CD4-positive, alpha-beta T cell treated with Interleukin-6 at 100 ng/mL for 8 hours (primary cell): ENCODE data around the gene ZP4.

Source experiments
- DNase-seq: peaks from one replicate; pipeline ENCODE4 v3.0.0-alpha.2; 2020; ENCODE audit warnings: mixed read lengths, low spot score

ZP4 gene

GRCh38 chr1:237890822-237891221 is at the start of gene ZP4:
Gene ZP4 (minus strand): TSS chr1:237890922. CDS start chr1:237890635, 287 bp downstream.
- no peak for DNase-seq

- DNase-seq: no peak
These were observed 47.8 kb upstream of the ZP4 start for GRCh38 chr1:237938553-237938952.

GRCh38 chr1:237938068-237938467 is 47.3 kb upstream of the ZP4 start:
- no peak for DNase-seq

GRCh38 chr1:237932816-237933215 is 42.1 kb upstream of the ZP4 start:
- no peak for DNase-seq

- DNase-seq: no peak
These were observed 40.9 kb upstream of the ZP4 start for GRCh38 chr1:237931581-237931980.

- no peak for DNase-seq
These were observed 36.5 kb upstream of the ZP4 start for GRCh38 chr1:237927198-237927597.

GRCh38 chr1:237921306-237921705 is 30.6 kb upstream of the ZP4 start:
- no peak for DNase-seq

GRCh38 chr1:237913345-237913744 is 22.6 kb upstream of the ZP4 start:
- no peak for DNase-seq

- no peak for DNase-seq
These were observed 21.2 kb upstream of the ZP4 start for GRCh38 chr1:237911911-237912310.

- DNase-seq: no peak
These were observed 20.1 kb upstream of the ZP4 start for GRCh38 chr1:237910834-237911233.

GRCh38 chr1:237903961-237904360 is 13.2 kb upstream of the ZP4 start:
- DNase-seq: no peak

GRCh38 chr1:237902960-237903743 is 12.4 kb upstream of the ZP4 start:
- no peak for DNase-seq

GRCh38 chr1:237901299-237901934 is 10.7 kb upstream of the ZP4 start:
- DNase-seq: no peak

GRCh38 chr1:237895630-237896029 is 4.9 kb upstream of the ZP4 start:
- DNase-seq: no peak

- DNase-seq: no peak
These were observed 3.4 kb upstream of the ZP4 start for GRCh38 chr1:237894131-237894530.

- no peak for DNase-seq
These were observed 1.3 kb upstream of the ZP4 start for GRCh38 chr1:237891979-237892378.

- DNase-seq: no peak
These were observed 544 bp upstream of the ZP4 start for GRCh38 chr1:237891266-237891665.

GRCh38 chr1:237890416-237890815 is 306 bp downstream of the ZP4 start:
- DNase-seq: no peak

- no peak for DNase-seq
These were observed 2.6 kb downstream of the ZP4 start for GRCh38 chr1:237888143-237888542.

- no peak for DNase-seq
These were observed 3.2 kb downstream of the ZP4 start for GRCh38 chr1:237887542-237887941.

- DNase-seq: no peak
These were observed 6.5 kb downstream of the ZP4 start for GRCh38 chr1:237884237-237884636.

- no peak for DNase-seq
These were observed 11.5 kb downstream of the ZP4 start for GRCh38 chr1:237879195-237879594.

GRCh38 chr1:237878406-237878805 is 12.3 kb downstream of the ZP4 start:
- no peak for DNase-seq

GRCh38 chr1:237877631-237878030 is 13.1 kb downstream of the ZP4 start:
- DNase-seq: no peak
